ENCODE measurements around the gene CD7.

GRCh38 chr17:82318772-82319606 lies 1.6 kb upstream of the CD7 start:
- TF ChIP-seq POLR2AphosphoS5 (IDR thresholded peaks at IDR 0.05; ENCODE audit: insufficient read depth, low read depth, low read length) (no peak), CTCF (IDR thresholded peaks at IDR 0.05; ENCODE audit: extremely low read depth in 1 of 2, insufficient read depth in 1 of 2, low read depth in 1 of 2, low read length in 2 of 2) (no peak), MYC (IDR thresholded peaks at IDR 0.05; ENCODE audit: low read depth, low read length) (no peak), POLR2A (IDR thresholded peaks at IDR 0.05; ENCODE audit: low read depth, low read length) (no peak), MAX (IDR thresholded peaks at IDR 0.05; ENCODE audit: insufficient read depth, insufficient read length) (no peak), JUN (IDR thresholded peaks at IDR 0.05; ENCODE audit: borderline replicate concordance, insufficient read depth, insufficient read length, low read depth) (no peak), EZH2 (IDR thresholded peaks at IDR 0.05; ENCODE audit: borderline replicate concordance, low read depth, low read length, severe bottlenecking) (no peak), GATA2 (IDR thresholded peaks at IDR 0.05; ENCODE audit: insufficient read depth, insufficient read length, low read depth, low read length) (no peak), FOS (IDR thresholded peaks at IDR 0.05; ENCODE audit: borderline replicate concordance, insufficient read depth, low read length) (no peak)

Data from endothelial cell of umbilical vein (primary cell).